HepG2 (cell line): ENCODE data around the gene CDK11B.

Experiments
- AKAP8 ChIP-seq: sonication (generic); formaldehyde crosslinking; IDR thresholded peaks from 2 replicates; pipeline ENCODE4 v1.5.1; 2020; ENCODE audit warnings: mild to moderate bottlenecking, missing genetic modification reagents
- TAF1 ChIP-seq: sonication (generic); formaldehyde crosslinking; IDR thresholded peaks from 2 replicates; pipeline ENCODE4 v1.4.0; 2020; ENCODE audit warnings: missing genetic modification reagents
- ZBTB42 ChIP-seq: sonication (generic); formaldehyde crosslinking; IDR thresholded peaks from 2 replicates; pipeline ENCODE4 v1.5.0; 2020; ENCODE audit warnings: mild to moderate bottlenecking, missing genetic modification reagents
- TF ChIP-seq, protein P1 (sequence below): sonication (generic); formaldehyde crosslinking; IDR thresholded peaks from 2 replicates; pipeline ENCODE4 v1.4.0; 2020; ENCODE audit warnings: missing genetic modification reagents
- TF ChIP-seq, protein P2 (sequence below): sonication (generic); formaldehyde crosslinking; IDR thresholded peaks from 2 replicates; pipeline ENCODE4 v1.5.0; 2020; ENCODE audit warnings: mild to moderate bottlenecking, missing genetic modification reagents, borderline replicate concordance
- TF ChIP-seq, protein P3 (sequence below): sonication (generic); formaldehyde crosslinking; IDR thresholded peaks from 2 replicates; pipeline ENCODE4 v1.5.0; 2020; ENCODE audit warnings: mild to moderate bottlenecking, missing genetic modification reagents, moderate library complexity
- TF ChIP-seq, protein P4 (sequence below): sonication (generic); formaldehyde crosslinking; IDR thresholded peaks from 2 replicates; pipeline ENCODE4 v1.5.1; 2020; ENCODE audit warnings: missing genetic modification reagents, mild to moderate bottlenecking, borderline replicate concordance

- TF ChIP-seq TAF1 (CRISPR knock-in tag) (peak; percentile 93), ZBTB42 (CRISPR knock-in tag) (peak; percentile 94), AKAP8 (peak; percentile 63; the same call in 1 of the 2 replicates)
- TF ChIP-seq, protein P1, sequence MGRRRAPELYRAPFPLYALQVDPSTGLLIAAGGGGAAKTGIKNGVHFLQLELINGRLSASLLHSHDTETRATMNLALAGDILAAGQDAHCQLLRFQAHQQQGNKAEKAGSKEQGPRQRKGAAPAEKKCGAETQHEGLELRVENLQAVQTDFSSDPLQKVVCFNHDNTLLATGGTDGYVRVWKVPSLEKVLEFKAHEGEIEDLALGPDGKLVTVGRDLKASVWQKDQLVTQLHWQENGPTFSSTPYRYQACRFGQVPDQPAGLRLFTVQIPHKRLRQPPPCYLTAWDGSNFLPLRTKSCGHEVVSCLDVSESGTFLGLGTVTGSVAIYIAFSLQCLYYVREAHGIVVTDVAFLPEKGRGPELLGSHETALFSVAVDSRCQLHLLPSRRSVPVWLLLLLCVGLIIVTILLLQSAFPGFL: no peak
- TF ChIP-seq, protein P2, sequence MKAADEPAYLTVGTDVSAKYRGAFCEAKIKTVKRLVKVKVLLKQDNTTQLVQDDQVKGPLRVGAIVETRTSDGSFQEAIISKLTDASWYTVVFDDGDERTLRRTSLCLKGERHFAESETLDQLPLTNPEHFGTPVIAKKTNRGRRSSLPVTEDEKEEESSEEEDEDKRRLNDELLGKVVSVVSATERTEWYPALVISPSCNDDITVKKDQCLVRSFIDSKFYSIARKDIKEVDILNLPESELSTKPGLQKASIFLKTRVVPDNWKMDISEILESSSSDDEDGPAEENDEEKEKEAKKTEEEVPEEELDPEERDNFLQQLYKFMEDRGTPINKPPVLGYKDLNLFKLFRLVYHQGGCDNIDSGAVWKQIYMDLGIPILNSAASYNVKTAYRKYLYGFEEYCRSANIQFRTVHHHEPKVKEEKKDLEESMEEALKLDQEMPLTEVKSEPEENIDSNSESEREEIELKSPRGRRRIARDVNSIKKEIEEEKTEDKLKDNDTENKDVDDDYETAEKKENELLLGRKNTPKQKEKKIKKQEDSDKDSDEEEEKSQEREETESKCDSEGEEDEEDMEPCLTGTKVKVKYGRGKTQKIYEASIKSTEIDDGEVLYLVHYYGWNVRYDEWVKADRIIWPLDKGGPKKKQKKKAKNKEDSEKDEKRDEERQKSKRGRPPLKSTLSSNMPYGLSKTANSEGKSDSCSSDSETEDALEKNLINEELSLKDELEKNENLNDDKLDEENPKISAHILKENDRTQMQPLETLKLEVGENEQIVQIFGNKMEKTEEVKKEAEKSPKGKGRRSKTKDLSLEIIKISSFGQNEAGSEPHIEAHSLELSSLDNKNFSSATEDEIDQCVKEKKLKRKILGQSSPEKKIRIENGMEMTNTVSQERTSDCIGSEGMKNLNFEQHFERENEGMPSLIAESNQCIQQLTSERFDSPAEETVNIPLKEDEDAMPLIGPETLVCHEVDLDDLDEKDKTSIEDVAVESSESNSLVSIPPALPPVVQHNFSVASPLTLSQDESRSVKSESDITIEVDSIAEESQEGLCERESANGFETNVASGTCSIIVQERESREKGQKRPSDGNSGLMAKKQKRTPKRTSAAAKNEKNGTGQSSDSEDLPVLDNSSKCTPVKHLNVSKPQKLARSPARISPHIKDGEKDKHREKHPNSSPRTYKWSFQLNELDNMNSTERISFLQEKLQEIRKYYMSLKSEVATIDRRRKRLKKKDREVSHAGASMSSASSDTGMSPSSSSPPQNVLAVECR: peak; percentile 90
- TF ChIP-seq, protein P3, sequence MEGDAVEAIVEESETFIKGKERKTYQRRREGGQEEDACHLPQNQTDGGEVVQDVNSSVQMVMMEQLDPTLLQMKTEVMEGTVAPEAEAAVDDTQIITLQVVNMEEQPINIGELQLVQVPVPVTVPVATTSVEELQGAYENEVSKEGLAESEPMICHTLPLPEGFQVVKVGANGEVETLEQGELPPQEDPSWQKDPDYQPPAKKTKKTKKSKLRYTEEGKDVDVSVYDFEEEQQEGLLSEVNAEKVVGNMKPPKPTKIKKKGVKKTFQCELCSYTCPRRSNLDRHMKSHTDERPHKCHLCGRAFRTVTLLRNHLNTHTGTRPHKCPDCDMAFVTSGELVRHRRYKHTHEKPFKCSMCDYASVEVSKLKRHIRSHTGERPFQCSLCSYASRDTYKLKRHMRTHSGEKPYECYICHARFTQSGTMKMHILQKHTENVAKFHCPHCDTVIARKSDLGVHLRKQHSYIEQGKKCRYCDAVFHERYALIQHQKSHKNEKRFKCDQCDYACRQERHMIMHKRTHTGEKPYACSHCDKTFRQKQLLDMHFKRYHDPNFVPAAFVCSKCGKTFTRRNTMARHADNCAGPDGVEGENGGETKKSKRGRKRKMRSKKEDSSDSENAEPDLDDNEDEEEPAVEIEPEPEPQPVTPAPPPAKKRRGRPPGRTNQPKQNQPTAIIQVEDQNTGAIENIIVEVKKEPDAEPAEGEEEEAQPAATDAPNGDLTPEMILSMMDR (CRISPR knock-in tag): 0 out of 2 replicates have a peak, but pooled peaks have one; percentile 10
- TF ChIP-seq, protein P4, sequence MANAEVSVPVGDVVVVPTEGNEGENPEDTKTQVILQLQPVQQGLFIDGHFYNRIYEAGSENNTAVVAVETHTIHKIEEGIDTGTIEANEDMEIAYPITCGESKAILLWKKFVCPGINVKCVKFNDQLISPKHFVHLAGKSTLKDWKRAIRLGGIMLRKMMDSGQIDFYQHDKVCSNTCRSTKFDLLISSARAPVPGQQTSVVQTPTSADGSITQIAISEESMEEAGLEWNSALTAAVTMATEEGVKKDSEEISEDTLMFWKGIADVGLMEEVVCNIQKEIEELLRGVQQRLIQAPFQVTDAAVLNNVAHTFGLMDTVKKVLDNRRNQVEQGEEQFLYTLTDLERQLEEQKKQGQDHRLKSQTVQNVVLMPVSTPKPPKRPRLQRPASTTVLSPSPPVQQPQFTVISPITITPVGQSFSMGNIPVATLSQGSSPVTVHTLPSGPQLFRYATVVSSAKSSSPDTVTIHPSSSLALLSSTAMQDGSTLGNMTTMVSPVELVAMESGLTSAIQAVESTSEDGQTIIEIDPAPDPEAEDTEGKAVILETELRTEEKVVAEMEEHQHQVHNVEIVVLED (CRISPR knock-in tag): peak; percentile 94
Measured at GRCh38 chr1:1615256-1616044, 43.4 kb downstream of the CDK11B start, which contains the start of gene MIB2.
